Activated T-helper 17 cell treated with anti-CD3 and anti-CD28 coated beads, Interleukin-2, amount 50 U/mL, for 72 hours (primary cell): ENCODE measurements around the gene NELL1. TPM values are rescaled to one million over a fixed set of nuclear protein-coding genes. Genes with fewer than 3 reads are reported as not detected.

Source experiments
- ATAC-seq: fragments of 150-1000 bp; cut with Tn5 transposase; replicated peaks from 2 replicates; pipeline ENCODE4 v1.10.0; 2021; ENCODE audit warnings: mild to moderate bottlenecking, moderate library complexity
- H3K27ac Mint-ChIP-seq: one replicate; pipeline ENCODE4 v1.8.0; 2022; ENCODE audit warnings: mixed read lengths
- H3K27me3 Mint-ChIP-seq: one replicate; pipeline ENCODE4 v1.8.0; 2022; ENCODE audit warnings: mixed read lengths
- H3K36me3 Mint-ChIP-seq: one replicate; pipeline ENCODE4 v1.8.0; 2022; ENCODE audit warnings: low read depth, mild to moderate bottlenecking, mixed read lengths
- H3K4me1 Mint-ChIP-seq: one replicate; pipeline ENCODE4 v1.8.0; 2022; ENCODE audit warnings: mixed read lengths
- H3K4me3 Mint-ChIP-seq: one replicate; pipeline ENCODE4 v1.8.0; 2022; ENCODE audit warnings: mild to moderate bottlenecking, mixed read lengths
- H3K9me3 Mint-ChIP-seq: one replicate; pipeline ENCODE4 v1.8.0; 2022; ENCODE audit warnings: mixed read lengths
- total RNA-seq, 2 donors: library from RNA; stranded (reverse); gene quantifications; one replicate each; pipeline ENCODE4 v1.2.3, GENCODE V29; 2022

The NELL1 gene
- total RNA-seq, 2 donors from 2014 or later = not detected

DNA sequence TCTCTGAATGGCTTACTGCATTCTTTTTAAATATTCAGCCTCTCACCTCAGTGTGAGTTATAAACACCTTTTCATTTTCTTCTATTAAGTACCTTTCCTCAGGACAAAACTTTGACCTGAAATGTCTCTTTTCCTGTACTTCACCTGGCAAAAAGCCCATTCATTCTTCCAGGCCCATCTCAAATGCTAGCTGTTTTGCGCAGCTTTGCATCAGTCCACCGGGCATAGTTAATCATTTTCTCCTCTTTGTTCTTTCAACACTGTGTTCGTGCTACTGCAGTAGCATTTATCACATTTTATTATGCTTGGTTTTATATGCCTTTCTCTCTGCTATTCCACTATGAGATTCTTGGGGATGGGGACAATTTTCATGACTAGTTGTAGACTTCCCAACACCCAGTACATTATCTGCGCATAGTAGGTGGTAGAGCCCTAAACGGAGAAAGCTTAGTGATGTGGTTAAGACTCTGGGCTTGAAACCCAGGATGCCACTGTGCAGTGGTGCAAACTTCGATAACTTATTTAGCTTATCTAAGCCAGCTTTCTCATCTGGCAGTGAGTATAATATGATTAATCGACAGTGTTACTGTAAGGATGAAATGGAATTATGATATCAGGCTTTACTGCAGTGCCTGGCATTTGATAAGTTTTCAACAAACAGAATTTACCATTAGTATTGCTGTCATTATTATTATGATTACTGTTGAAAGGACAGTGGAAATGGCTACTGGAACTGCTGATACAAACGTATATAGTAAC, 695.7 kb downstream of the NELL1 start:
- no peaks in the 10 kb centered on the region for H3K36me3 Mint-ChIP-seq
- no peak overlapping the region for H3K4me3 Mint-ChIP-seq
- H3K9me3 Mint-ChIP-seq = peaks cover 21% of the 10 kb centered on the region
- H3K27me3 Mint-ChIP-seq = no peaks in the 10 kb centered on the region
- H3K4me1 Mint-ChIP-seq = no peaks in the 10 kb centered on the region
- ATAC-seq = no peak
- H3K27ac Mint-ChIP-seq = no peak overlapping the region

DNA sequence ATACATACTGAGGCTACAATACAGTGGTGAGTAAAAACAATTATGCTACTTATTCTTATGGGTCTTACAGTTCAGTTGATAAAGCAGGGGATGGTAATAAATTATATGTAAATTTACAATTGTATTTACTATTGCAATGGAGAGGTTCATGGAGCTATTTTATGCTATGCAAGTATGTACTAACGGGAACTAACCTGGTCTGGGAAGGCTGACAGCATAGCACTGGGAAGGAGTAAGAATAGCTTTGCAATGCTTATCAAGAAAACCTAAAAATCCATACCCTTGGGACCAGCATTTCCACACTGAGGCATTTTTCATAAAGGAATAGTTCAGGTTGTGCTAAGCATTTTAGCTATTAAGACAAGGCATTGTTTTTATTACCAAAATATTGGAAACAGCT, 700.6 kb downstream of the NELL1 start:
- H3K4me1 Mint-ChIP-seq = no peaks in the 10 kb centered on the region
- no peak for ATAC-seq

DNA sequence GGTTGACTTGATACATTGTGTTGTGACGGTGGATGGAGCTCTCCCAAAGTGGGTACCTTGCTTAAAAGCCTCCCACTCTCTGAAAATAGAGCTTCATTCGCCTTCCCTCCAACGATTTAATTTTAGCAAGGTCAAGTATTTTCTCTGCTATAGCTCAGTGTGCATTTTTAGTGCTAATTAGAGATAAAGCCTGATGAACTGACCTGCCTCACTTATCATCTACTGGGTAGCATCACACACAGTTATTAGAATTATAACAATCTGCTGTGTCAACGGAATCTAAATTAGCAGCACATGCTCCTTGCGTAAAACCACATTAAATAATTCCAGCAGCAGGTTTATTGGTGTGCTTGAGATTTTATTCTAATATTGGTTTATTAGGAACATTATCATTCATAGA, 701.7 kb downstream of the NELL1 start:
- Mint-ChIP-seq H3K36me3 (no peaks in the 10 kb centered on the region), H3K27me3 (no peaks in the 10 kb centered on the region), H3K27ac (no peak overlapping the region), H3K4me3 (no peak overlapping the region), H3K4me1 (no peaks in the 10 kb centered on the region), H3K9me3 (peaks cover 15% of the 10 kb centered on the region)
- ATAC-seq = no peak

More for the DNA sequence above, 700.6 kb downstream of the NELL1 start:
- no peaks in the 10 kb centered on the region for H3K36me3 Mint-ChIP-seq
- no peak overlapping the region for H3K27ac Mint-ChIP-seq
- H3K9me3 Mint-ChIP-seq = peaks cover 19% of the 10 kb centered on the region
- H3K27me3 Mint-ChIP-seq = no peaks in the 10 kb centered on the region
- H3K4me3 Mint-ChIP-seq = no peak overlapping the region

DNA sequence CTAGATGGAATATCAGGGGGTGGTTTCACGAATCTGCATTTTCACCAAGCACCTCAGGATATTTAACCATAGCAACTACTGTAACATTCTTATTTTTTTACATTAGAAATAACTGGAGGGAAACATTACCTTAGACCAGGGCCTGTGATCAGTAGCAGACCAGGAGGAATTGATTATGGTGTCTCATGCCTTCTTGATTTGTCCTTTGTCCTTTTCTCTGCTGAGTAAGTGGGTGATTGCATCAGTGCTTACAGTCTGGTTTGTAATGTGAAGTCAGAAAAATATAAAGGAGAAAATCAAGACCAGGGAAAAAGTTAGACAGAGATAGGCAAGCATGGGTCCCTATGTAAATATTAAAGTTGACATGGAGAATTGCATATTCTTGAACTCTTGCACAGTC, 703.3 kb downstream of the NELL1 start:
- H3K27me3 Mint-ChIP-seq = no peaks in the 10 kb centered on the region
- peaks cover 11% of the 10 kb centered on the region for H3K9me3 Mint-ChIP-seq
- no peak for ATAC-seq
- H3K27ac Mint-ChIP-seq = no peak overlapping the region
- H3K36me3 Mint-ChIP-seq = no peaks in the 10 kb centered on the region
- H3K4me3 Mint-ChIP-seq = no peak overlapping the region
- no peaks in the 10 kb centered on the region for H3K4me1 Mint-ChIP-seq

DNA sequence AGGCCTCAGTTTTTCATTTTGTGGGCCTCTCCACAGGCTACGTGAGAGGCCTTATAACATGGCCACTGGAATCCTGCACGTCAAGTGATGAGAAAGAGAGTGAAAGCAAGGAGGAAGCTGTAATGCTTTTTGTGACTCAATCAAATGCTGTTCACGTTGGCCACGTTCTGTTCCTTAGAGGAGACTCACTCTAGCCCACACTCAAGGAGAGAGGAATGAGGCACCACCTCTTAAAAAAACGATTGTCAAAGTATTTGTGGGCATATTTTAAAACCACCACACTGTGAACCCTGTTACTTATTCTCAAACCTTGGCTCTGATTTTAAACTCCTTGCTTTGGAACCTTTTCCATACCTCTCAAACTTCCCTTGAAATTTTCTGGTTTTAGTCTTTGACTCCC, 705.0 kb downstream of the NELL1 start:
- Mint-ChIP-seq H3K4me3 (no peak overlapping the region), H3K36me3 (no peaks in the 10 kb centered on the region), H3K9me3 (peaks cover 11% of the 10 kb centered on the region), H3K4me1 (no peaks in the 10 kb centered on the region), H3K27ac (no peak overlapping the region), H3K27me3 (no peaks in the 10 kb centered on the region)
- no peak for ATAC-seq

DNA sequence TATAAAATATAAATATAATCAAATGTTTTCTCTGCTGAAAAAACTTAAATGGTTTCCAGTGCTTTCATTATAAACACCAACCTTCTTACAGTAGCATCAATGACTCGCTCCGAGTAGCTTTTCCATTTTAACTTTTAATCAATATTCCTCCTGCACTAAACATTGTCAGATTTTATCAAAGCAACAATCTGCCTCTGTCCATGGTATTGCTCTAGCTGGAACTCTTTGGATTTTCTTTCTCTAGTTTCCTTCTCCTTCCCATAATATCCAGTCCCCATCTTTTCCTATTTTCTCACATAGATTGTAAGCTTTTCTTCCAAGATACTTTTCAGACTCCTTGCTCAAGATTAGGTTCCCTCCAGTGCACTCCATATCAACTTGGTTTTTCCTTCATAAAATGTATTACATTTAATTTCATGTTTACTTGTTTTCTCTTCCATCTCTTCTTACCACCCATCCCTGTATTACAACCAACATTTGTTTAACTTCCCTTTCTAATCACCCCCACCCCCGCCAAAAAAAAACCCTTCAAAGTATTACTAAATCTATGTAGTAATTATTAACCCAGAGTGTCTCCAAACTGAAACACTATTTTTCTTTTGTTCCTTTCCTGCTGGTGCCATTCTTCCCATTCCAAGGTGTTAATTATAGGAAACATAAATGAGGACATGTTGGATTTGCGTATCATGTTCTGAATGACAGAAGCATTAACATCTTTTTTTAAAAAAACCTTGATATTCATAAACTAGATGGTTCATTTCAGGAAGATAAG, 716.5 kb downstream of the NELL1 start:
- ATAC-seq = no peak
- Mint-ChIP-seq H3K36me3 (no peaks in the 10 kb centered on the region), H3K9me3 (peaks cover 25% of the 10 kb centered on the region), H3K4me3 (no peak overlapping the region), H3K27me3 (no peaks in the 10 kb centered on the region), H3K4me1 (no peaks in the 10 kb centered on the region), H3K27ac (no peak overlapping the region)

DNA sequence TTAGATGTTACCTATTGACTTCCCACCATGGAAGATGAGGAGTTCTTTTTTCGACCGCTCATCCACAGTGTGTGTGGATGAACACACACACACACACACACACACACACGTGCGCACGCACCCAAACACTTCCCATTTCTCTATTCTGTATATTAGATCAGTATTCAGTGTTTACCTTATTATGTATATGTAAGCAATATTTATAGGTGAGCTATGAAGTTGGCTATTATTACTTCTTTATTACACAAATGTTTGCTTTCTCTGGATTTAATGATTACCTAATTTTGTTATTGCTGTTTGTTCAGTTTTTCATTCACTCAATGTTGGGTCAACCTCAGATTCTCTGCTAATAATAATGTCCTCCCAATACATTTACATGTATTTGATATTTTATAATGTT, 721.0 kb downstream of the NELL1 start:
- Mint-ChIP-seq H3K27me3 (no peaks in the 10 kb centered on the region), H3K27ac (no peak overlapping the region)
- no peak for ATAC-seq

DNA sequence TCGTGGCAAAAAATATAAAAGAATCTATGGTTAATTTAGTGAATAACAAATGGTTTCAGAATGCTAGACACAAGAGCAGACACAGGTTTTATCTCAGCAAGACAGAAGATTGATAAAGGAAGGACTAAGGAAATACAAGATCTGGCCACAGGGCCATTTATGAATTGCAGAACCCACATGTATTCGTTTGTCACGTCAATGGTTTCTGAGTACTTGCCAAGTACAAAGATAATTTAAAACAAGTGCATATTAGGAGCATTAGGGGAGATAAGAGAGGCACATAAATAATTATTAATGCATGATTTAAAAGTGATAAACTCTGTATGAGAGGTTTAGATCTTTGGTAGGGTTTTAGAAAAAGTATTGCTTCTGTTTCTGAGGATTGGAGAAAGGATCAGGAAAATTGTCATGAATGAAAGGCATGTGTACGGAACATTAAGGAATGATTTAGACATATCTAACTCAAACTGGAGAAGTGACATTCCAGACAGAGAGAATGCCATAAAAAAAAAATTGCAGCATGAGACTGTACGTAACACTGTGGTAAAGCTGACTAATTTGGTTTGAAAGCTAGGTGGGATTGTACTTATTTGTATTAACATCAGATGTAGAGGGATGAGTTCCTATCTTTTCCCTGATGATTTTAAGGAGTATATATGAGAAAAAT, 727.1 kb downstream of the NELL1 start:
- Mint-ChIP-seq H3K27me3 (no peaks in the 10 kb centered on the region), H3K4me1 (no peaks in the 10 kb centered on the region), H3K9me3 (peaks cover 15% of the 10 kb centered on the region), H3K27ac (no peak overlapping the region), H3K36me3 (no peaks in the 10 kb centered on the region), H3K4me3 (no peak overlapping the region)
- no peak for ATAC-seq

More for the DNA sequence above, 721.0 kb downstream of the NELL1 start:
- Mint-ChIP-seq H3K4me1 (no peaks in the 10 kb centered on the region), H3K4me3 (no peak overlapping the region), H3K36me3 (no peaks in the 10 kb centered on the region), H3K9me3 (peaks cover 22% of the 10 kb centered on the region)

DNA sequence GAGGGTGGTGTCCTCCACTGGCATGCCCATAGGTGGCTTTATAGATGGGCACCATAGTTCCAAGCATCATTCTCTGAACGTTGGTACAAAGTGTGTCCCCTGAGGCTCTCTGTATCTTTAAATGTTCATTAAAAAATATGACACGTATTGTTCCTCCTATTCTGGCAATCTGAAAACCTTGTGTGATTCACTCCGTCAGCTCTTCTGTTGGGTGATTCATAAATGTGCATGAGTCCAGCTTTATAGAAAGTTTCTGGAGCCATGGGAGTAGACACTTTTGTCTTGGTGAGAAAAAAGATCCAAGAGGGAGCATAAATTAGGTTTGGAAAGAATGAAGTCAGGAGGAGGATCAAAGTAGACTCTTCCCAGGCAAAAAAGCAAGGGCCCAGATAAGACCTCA, 728.8 kb downstream of the NELL1 start:
- H3K4me1 Mint-ChIP-seq = no peaks in the 10 kb centered on the region
- no peaks in the 10 kb centered on the region for H3K36me3 Mint-ChIP-seq
- no peak overlapping the region for H3K4me3 Mint-ChIP-seq
- H3K27me3 Mint-ChIP-seq = no peaks in the 10 kb centered on the region
- ATAC-seq = no peak
- no peak overlapping the region for H3K27ac Mint-ChIP-seq
- H3K9me3 Mint-ChIP-seq = peaks cover 11% of the 10 kb centered on the region

DNA sequence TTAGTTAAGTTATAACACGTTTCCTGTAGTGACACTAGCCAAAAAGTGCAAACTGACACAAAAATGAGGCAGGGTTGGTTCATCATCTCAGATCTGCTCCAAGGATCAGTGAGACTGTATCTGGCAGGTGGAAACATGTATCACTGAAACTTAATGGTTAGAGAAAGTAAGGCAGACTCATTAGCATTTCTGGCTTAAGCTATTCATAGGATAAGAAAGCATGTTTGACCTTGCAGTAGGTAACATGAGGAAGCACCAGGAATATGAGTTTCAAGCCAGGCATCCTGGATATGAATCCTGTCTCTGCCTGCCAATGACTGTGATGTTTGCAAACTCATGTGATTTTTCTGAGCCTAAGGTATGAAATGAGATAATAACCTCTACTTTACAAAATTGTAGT, 732.1 kb downstream of the NELL1 start:
- Mint-ChIP-seq H3K4me3 (no peak overlapping the region), H3K27ac (no peak overlapping the region), H3K36me3 (no peaks in the 10 kb centered on the region), H3K9me3 (peaks cover 7% of the 10 kb centered on the region), H3K27me3 (no peaks in the 10 kb centered on the region), H3K4me1 (no peaks in the 10 kb centered on the region)
- ATAC-seq = no peak

DNA sequence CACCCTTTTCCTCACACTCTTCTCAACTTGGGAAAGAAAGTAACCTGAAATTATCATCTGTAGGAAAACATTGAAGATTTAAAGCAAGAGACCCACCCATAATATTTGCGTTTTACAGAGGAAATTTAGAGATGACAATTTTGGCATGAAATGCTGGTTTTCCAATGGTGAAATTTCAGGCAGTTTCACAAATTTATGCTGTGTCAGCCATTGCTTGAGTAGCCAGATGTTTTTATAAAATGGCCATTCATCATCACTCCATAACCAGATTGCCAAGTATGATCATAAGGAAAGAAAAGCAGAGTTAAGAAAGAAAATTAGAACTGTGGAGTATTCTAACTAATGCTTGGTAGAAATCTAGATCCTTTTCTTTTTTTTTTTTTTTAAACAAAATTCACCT, 732.9 kb downstream of the NELL1 start:
- no peaks in the 10 kb centered on the region for H3K36me3 Mint-ChIP-seq
- no peak overlapping the region for H3K27ac Mint-ChIP-seq
- ATAC-seq = no peak
- H3K9me3 Mint-ChIP-seq = peaks cover 7% of the 10 kb centered on the region
- H3K4me3 Mint-ChIP-seq = no peak overlapping the region
- H3K4me1 Mint-ChIP-seq = no peaks in the 10 kb centered on the region
- no peaks in the 10 kb centered on the region for H3K27me3 Mint-ChIP-seq

DNA sequence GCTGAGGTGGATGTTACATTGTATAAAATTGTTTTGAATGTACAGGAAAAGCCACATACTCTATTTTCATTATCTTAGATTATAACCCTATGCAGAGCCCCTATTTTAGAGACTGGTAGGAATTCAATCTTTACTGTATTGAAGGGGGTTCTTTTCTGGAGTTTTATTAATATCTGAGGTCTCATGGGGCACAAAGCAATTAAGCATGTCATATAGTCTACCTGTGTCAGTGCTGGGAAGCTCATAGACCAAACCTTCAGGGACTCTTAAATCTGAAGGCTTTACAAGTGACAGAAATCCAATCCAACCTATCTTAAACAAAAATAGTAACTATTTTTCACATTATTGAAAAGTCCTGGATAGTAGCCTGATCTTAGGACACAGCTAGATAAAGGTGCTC, 733.7 kb downstream of the NELL1 start:
- Mint-ChIP-seq H3K4me1 (no peaks in the 10 kb centered on the region), H3K4me3 (no peak overlapping the region), H3K27me3 (no peaks in the 10 kb centered on the region), H3K27ac (no peak overlapping the region), H3K9me3 (peaks cover 15% of the 10 kb centered on the region), H3K36me3 (no peaks in the 10 kb centered on the region)
- ATAC-seq = no peak

DNA sequence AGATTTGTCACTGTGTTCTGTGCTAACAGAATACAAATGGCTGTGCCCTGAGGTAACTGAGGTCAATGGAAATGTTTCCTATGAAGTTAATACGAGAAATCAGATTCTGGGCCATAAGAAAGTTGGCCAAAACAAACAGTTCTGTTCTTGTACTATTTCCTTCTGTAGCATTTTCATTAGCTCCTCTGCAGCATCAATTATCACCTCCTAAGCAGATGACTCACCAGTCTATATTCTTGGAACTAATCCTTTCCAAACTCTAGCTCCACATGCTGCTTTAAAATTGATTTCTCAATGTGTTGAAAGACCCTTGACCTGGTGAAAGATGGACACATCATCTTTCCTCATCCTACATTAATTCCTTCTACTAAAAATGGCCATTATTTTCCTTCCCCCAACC, 736.0 kb downstream of the NELL1 start:
- Mint-ChIP-seq H3K27me3 (no peaks in the 10 kb centered on the region), H3K4me3 (no peak overlapping the region), H3K9me3 (peaks cover 15% of the 10 kb centered on the region), H3K36me3 (no peaks in the 10 kb centered on the region), H3K4me1 (no peaks in the 10 kb centered on the region), H3K27ac (no peak overlapping the region)
- ATAC-seq = no peak

DNA sequence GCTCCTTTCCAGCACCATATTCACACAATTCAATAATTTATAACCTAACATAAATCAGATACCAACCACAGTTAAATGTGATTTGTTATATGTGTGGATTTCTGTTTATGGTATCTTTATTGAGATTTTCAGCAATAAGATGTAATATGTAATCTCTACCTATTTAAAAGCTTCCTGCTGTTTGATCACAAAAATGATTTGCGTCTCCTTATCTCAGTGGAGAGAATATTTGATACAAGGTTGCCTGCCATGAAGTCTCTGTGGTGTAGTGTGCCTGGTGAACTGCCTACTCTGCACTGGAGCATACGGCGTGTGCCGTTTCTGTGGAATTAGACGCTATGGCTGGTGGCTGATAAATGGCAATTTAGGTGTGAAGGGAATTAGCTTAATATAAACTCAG, 741.1 kb downstream of the NELL1 start:
- ATAC-seq = no peak
- no peak overlapping the region for H3K4me3 Mint-ChIP-seq

DNA sequence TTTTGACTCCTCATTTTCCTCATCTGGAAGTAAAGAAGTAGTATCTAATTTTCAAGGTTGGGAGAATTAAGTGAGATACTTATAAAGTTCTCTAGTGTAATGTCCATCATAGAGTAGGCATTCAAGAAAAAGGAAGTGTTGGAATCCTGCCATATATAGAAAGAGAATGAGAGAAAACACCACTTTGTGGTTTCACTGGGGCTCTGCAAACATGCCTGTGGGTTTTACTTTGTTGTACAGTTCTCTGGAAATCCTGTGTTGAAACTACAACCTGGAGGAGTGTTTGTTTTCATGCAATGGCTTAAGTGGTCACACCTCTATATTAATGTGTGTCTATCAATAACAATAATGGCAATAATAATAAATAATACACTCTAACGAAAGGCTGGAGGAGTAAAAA, 741.7 kb downstream of the NELL1 start:
- no peak overlapping the region for H3K4me3 Mint-ChIP-seq
- H3K36me3 Mint-ChIP-seq = no peaks in the 10 kb centered on the region
- peaks cover 21% of the 10 kb centered on the region for H3K9me3 Mint-ChIP-seq
- no peaks in the 10 kb centered on the region for H3K4me1 Mint-ChIP-seq
- no peak overlapping the region for H3K27ac Mint-ChIP-seq
- H3K27me3 Mint-ChIP-seq = no peaks in the 10 kb centered on the region
- ATAC-seq = no peak

More for the DNA sequence above, 741.1 kb downstream of the NELL1 start:
- no peaks in the 10 kb centered on the region for H3K36me3 Mint-ChIP-seq
- no peaks in the 10 kb centered on the region for H3K4me1 Mint-ChIP-seq
- no peaks in the 10 kb centered on the region for H3K27me3 Mint-ChIP-seq
- peaks cover 25% of the 10 kb centered on the region for H3K9me3 Mint-ChIP-seq
- no peak overlapping the region for H3K27ac Mint-ChIP-seq
